ENCODE results near the gene ASGR1.

ASGR1 gene

DNA sequence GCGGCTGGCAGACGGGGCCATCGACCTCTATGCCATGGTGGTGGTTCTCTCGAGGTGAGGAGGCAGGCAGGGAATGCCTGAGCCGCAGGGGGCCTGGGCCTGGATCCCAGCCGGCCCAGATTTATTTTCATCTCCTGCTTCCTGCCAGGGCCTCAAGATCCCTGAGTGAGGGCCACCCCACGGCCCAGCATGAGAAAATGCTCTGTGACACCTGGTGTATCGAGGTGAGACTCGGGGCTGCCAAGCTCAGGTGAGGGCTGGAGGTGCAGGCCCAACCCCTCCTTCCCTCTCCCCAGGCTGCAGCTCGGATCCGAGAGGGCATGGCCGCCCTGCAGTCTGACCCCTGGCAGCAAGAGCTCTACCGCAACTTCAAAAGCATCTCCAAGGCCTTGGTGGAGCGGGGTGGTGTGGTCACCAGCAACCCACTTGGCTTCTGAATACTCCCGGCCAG lies 45.5 kb upstream of the ASGR1 start:
- no peak for ATAC-seq

DNA sequence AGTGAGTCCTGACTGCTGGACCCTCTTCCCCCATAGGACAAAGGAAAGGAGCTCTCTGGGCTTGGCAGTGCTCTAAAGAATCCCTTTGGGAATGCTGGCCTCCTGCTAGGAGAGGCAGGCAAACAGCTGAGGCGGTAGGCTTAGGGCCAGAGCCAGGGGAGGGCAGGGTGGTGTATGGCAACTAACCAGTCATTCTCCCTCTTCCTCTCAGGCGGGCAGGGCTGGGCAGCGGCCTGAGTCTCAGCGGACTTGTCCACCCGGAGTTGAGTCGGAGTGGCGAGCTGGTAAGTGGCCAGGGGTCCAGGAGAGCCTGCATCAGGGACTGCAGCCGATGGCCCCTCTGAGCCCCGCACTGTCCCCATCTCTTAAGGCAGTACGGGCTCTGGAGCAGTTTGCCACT lies 44.9 kb upstream of the ASGR1 start:
- no peak for TF ChIP-seq ZFP30 (CRISPR knock-in tag; IDR thresholded peaks at IDR 0.05)
- TF ChIP-seq, protein P1, sequence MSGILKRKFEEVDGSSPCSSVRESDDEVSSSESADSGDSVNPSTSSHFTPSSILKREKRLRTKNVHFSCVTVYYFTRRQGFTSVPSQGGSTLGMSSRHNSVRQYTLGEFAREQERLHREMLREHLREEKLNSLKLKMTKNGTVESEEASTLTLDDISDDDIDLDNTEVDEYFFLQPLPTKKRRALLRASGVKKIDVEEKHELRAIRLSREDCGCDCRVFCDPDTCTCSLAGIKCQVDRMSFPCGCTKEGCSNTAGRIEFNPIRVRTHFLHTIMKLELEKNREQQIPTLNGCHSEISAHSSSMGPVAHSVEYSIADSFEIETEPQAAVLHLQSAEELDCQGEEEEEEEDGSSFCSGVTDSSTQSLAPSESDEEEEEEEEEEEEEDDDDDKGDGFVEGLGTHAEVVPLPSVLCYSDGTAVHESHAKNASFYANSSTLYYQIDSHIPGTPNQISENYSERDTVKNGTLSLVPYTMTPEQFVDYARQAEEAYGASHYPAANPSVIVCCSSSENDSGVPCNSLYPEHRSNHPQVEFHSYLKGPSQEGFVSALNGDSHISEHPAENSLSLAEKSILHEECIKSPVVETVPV (CRISPR knock-in tag; IDR thresholded peaks at IDR 0.05): no peak
- no peak for TF ChIP-seq GLIS3 (CRISPR knock-in tag; IDR thresholded peaks at IDR 0.05)
- no peak for TF ChIP-seq BACH2 (CRISPR knock-in tag; IDR thresholded peaks at IDR 0.05; ENCODE audit: borderline replicate concordance)
- no peak for TF ChIP-seq ZNF565 (CRISPR knock-in tag; conservative IDR thresholded peaks at IDR 0.05; ENCODE audit: low read depth)
- TF ChIP-seq RARB (CRISPR knock-in tag; IDR thresholded peaks at IDR 0.05): no peak
- TF ChIP-seq SNAI2 (CRISPR knock-in tag; IDR thresholded peaks at IDR 0.05): no peak
- TF ChIP-seq, protein P2, sequence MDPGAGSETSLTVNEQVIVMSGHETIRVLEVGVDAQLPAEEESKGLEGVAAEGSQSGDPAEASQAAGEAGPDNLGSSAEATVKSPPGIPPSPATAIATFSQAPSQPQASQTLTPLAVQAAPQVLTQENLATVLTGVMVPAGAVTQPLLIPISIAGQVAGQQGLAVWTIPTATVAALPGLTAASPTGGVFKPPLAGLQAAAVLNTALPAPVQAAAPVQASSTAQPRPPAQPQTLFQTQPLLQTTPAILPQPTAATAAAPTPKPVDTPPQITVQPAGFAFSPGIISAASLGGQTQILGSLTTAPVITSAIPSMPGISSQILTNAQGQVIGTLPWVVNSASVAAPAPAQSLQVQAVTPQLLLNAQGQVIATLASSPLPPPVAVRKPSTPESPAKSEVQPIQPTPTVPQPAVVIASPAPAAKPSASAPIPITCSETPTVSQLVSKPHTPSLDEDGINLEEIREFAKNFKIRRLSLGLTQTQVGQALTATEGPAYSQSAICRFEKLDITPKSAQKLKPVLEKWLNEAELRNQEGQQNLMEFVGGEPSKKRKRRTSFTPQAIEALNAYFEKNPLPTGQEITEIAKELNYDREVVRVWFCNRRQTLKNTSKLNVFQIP (CRISPR knock-in tag; IDR thresholded peaks at IDR 0.05; ENCODE audit: borderline replicate concordance, low read depth): no peak
- TF ChIP-seq, protein P3, sequence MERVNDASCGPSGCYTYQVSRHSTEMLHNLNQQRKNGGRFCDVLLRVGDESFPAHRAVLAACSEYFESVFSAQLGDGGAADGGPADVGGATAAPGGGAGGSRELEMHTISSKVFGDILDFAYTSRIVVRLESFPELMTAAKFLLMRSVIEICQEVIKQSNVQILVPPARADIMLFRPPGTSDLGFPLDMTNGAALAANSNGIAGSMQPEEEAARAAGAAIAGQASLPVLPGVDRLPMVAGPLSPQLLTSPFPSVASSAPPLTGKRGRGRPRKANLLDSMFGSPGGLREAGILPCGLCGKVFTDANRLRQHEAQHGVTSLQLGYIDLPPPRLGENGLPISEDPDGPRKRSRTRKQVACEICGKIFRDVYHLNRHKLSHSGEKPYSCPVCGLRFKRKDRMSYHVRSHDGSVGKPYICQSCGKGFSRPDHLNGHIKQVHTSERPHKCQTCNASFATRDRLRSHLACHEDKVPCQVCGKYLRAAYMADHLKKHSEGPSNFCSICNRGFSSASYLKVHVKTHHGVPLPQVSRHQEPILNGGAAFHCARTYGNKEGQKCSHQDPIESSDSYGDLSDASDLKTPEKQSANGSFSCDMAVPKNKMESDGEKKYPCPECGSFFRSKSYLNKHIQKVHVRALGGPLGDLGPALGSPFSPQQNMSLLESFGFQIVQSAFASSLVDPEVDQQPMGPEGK (CRISPR knock-in tag; IDR thresholded peaks at IDR 0.05; ENCODE audit: borderline replicate concordance): no peak
- no peak for TF ChIP-seq ZNF70 (CRISPR knock-in tag; IDR thresholded peaks at IDR 0.05)
- TF ChIP-seq ARNTL (CRISPR knock-in tag; IDR thresholded peaks at IDR 0.05; ENCODE audit: borderline replicate concordance, low read depth): no peak
- no peak for ATAC-seq

More for the DNA sequence above, 45.5 kb upstream of the ASGR1 start:
- TF ChIP-seq, protein P4, sequence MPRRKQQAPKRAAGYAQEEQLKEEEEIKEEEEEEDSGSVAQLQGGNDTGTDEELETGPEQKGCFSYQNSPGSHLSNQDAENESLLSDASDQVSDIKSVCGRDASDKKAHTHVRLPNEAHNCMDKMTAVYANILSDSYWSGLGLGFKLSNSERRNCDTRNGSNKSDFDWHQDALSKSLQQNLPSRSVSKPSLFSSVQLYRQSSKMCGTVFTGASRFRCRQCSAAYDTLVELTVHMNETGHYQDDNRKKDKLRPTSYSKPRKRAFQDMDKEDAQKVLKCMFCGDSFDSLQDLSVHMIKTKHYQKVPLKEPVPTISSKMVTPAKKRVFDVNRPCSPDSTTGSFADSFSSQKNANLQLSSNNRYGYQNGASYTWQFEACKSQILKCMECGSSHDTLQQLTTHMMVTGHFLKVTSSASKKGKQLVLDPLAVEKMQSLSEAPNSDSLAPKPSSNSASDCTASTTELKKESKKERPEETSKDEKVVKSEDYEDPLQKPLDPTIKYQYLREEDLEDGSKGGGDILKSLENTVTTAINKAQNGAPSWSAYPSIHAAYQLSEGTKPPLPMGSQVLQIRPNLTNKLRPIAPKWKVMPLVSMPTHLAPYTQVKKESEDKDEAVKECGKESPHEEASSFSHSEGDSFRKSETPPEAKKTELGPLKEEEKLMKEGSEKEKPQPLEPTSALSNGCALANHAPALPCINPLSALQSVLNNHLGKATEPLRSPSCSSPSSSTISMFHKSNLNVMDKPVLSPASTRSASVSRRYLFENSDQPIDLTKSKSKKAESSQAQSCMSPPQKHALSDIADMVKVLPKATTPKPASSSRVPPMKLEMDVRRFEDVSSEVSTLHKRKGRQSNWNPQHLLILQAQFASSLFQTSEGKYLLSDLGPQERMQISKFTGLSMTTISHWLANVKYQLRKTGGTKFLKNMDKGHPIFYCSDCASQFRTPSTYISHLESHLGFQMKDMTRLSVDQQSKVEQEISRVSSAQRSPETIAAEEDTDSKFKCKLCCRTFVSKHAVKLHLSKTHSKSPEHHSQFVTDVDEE (CRISPR knock-in tag; IDR thresholded peaks at IDR 0.05): no peak
- TF ChIP-seq ESRRG (CRISPR knock-in tag; IDR thresholded peaks at IDR 0.05): no peak

DNA sequence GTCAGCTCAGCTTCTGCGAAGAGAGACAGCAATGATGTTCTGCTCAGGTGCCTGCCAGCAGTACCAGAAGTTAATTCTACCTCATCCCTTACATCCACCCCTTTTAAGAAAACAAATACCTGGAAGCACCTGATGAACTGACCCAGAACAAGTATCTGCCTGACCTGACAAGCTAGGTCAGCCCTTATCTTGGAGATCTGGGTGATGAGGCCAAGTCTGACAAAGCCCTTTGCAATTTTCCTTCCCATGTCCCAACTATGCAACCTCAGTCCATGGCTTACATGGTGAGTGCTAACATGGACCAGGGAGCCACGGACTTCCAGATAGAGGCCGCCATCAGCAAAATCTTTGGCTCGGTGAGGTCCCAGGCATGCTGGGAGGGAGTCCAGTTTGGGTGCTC lies 44.2 kb upstream of the ASGR1 start:
- TF ChIP-seq BACH2 (CRISPR knock-in tag; IDR thresholded peaks at IDR 0.05; ENCODE audit: borderline replicate concordance) (no peak), ZC3H10 (CRISPR knock-in tag; IDR thresholded peaks at IDR 0.05) (no peak), GLIS3 (CRISPR knock-in tag; IDR thresholded peaks at IDR 0.05) (no peak)
- TF ChIP-seq, protein P4 (CRISPR knock-in tag; IDR thresholded peaks at IDR 0.05): no peak
- TF ChIP-seq, protein P1 (CRISPR knock-in tag; IDR thresholded peaks at IDR 0.05): no peak
- no peak for ATAC-seq

DNA sequence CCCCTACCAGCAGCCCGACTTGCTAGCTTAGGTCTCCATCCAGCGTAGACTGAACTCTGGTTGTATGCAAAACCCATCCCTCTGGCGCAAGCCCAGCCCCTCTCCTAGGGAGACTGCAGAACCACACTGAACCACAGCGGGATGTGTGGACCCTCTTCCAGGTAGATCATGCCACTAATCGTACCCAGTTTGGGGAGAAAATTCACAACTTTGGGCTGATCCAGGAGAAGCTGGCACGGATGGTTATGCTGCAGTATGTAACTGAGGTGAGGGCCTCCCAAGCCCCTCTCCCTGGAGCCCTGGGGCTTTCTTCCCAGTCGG lies 43.8 kb upstream of the ASGR1 start:
- ATAC-seq: no peak
- TF ChIP-seq, protein P1 (CRISPR knock-in tag; IDR thresholded peaks at IDR 0.05): no peak
- TF ChIP-seq, protein P5, sequence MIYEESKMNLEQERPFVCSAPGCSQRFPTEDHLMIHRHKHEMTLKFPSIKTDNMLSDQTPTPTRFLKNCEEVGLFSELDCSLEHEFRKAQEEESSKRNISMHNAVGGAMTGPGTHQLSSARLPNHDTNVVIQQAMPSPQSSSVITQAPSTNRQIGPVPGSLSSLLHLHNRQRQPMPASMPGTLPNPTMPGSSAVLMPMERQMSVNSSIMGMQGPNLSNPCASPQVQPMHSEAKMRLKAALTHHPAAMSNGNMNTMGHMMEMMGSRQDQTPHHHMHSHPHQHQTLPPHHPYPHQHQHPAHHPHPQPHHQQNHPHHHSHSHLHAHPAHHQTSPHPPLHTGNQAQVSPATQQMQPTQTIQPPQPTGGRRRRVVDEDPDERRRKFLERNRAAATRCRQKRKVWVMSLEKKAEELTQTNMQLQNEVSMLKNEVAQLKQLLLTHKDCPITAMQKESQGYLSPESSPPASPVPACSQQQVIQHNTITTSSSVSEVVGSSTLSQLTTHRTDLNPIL (CRISPR knock-in tag; IDR thresholded peaks at IDR 0.05; ENCODE audit: low read depth): no peak
- TF ChIP-seq SNAI2 (CRISPR knock-in tag; IDR thresholded peaks at IDR 0.05): no peak
- TF ChIP-seq PPARA (CRISPR knock-in tag; IDR thresholded peaks at IDR 0.05; ENCODE audit: borderline replicate concordance): no peak
- TF ChIP-seq GLIS3 (CRISPR knock-in tag; IDR thresholded peaks at IDR 0.05): no peak; the same call in 1 of the 2 replicates
- no peak for TF ChIP-seq ZNF8 (CRISPR knock-in tag; IDR thresholded peaks at IDR 0.05)
- TF ChIP-seq, protein P3 (CRISPR knock-in tag; IDR thresholded peaks at IDR 0.05; ENCODE audit: borderline replicate concordance): no peak
- TF ChIP-seq ZNF70 (CRISPR knock-in tag; IDR thresholded peaks at IDR 0.05): no peak
